Globus pallidus (tissue), 1 donor: ENCODE data around the gene CAMKMT.

Experiments
- DNase-seq: peaks from one replicate; pipeline ENCODE4 v3.0.0-alpha.2; 2015; ENCODE audit warnings: low spot score

Gene CAMKMT

GRCh38 chr2:44691174-44691785 is 329.5 kb downstream of the CAMKMT start:
- no peak for DNase-seq

GRCh38 chr2:44692821-44693220 is 331.1 kb downstream of the CAMKMT start:
- DNase-seq, result no peak

GRCh38 chr2:44700824-44701223 is 339.1 kb downstream of the CAMKMT start:
- DNase-seq, result no peak

GRCh38 chr2:44705356-44705755 is 343.6 kb downstream of the CAMKMT start:
- no peak for DNase-seq

- DNase-seq, result peak; percentile 41
Measured at GRCh38 chr2:44705876-44706480, 344.2 kb downstream of the CAMKMT start.

GRCh38 chr2:44706681-44707553 is 345.2 kb downstream of the CAMKMT start:
- peak; percentile 30 for DNase-seq

GRCh38 chr2:44707945-44708660 is 346.4 kb downstream of the CAMKMT start:
- peak; percentile 27 for DNase-seq

- no peak for DNase-seq
Measured at GRCh38 chr2:44708661-44709000, 346.9 kb downstream of the CAMKMT start.

- DNase-seq, result no peak
Measured at GRCh38 chr2:44713170-44713569, 351.4 kb downstream of the CAMKMT start.

GRCh38 chr2:44715671-44716081 is 353.9 kb downstream of the CAMKMT start:
- peak; percentile 41 for DNase-seq

GRCh38 chr2:44716131-44716530 is 354.4 kb downstream of the CAMKMT start:
- DNase-seq, result no peak

GRCh38 chr2:44718431-44718830 is 356.7 kb downstream of the CAMKMT start:
- DNase-seq, result no peak

GRCh38 chr2:44719562-44719961 is 357.8 kb downstream of the CAMKMT start:
- DNase-seq, result no peak

GRCh38 chr2:44722026-44722625 is 360.4 kb downstream of the CAMKMT start:
- DNase-seq, result no peak

- no peak for DNase-seq
Measured at GRCh38 chr2:44723921-44724320, 362.2 kb downstream of the CAMKMT start.

GRCh38 chr2:44730593-44730992 is 368.8 kb downstream of the CAMKMT start:
- no peak for DNase-seq

- no peak for DNase-seq
Measured at GRCh38 chr2:44731505-44731904, 369.8 kb downstream of the CAMKMT start.

GRCh38 chr2:44736270-44736942 is 374.7 kb downstream of the CAMKMT start:
- no peak for DNase-seq

GRCh38 chr2:44740678-44741077 is 378.9 kb downstream of the CAMKMT start:
- DNase-seq, result no peak

- no peak for DNase-seq
Measured at GRCh38 chr2:44741507-44741906, 379.8 kb downstream of the CAMKMT start.

GRCh38 chr2:44742057-44742456 is 380.3 kb downstream of the CAMKMT start:
- no peak for DNase-seq

- DNase-seq, result no peak
Measured at GRCh38 chr2:44743473-44743872, 381.7 kb downstream of the CAMKMT start.
